HEK293 (cell line): ENCODE results near the gene NEK11.

Experiments
- CTCF ChIP-seq: fragments of 450-650 bp; formaldehyde crosslinking; IDR thresholded peaks from 2 replicates; pipeline ENCODE4 v1.5.1; 2016; ENCODE audit warnings: missing biosample characterization, missing genetic modification characterization
- PRDM6 ChIP-seq: fragments of 450-650 bp; formaldehyde crosslinking; IDR thresholded peaks from 2 replicates; pipeline ENCODE4 v1.5.1; 2017; ENCODE audit warnings: missing biosample characterization, missing genetic modification characterization
- SETDB1 ChIP-seq: IDR thresholded peaks from one replicate; pipeline ENCODE4 v1.6.1; 2017; ENCODE audit warnings: mild to moderate bottlenecking, low read length, moderate library complexity, mixed read lengths; ENCODE audit not compliant: insufficient read length
- ZNF175 ChIP-seq: fragments of 450-650 bp; formaldehyde crosslinking; IDR thresholded peaks from 2 replicates; pipeline ENCODE4 v1.5.1; 2016; ENCODE audit warnings: missing biosample characterization, missing genetic modification characterization
- ZNF214 ChIP-seq: fragments of 450-650 bp; formaldehyde crosslinking; IDR thresholded peaks from 2 replicates; pipeline ENCODE4 v1.5.1; 2017; ENCODE audit warnings: missing biosample characterization, mild to moderate bottlenecking, missing genetic modification characterization, borderline replicate concordance
- ZNF391 ChIP-seq: fragments of 450-650 bp; formaldehyde crosslinking; IDR thresholded peaks from 2 replicates; pipeline ENCODE4 v1.5.1; 2016; ENCODE audit warnings: low read depth, missing biosample characterization, missing genetic modification characterization, borderline replicate concordance
- ZNF704 ChIP-seq: fragments of 450-650 bp; formaldehyde crosslinking; IDR thresholded peaks from 2 replicates; pipeline ENCODE4 v1.5.1; 2016; ENCODE audit warnings: missing biosample characterization, missing genetic modification characterization

GRCh38 chr3:131224886-131225550, 198.3 kb downstream of the NEK11 start:
- TF ChIP-seq PRDM6 (tag by site-specific recombination): no peak
- no peak for TF ChIP-seq CTCF
- no peak for TF ChIP-seq ZNF214 (tag by site-specific recombination)
- no peak for TF ChIP-seq ZNF391 (tag by site-specific recombination)
- TF ChIP-seq SETDB1: no peak
- TF ChIP-seq ZNF175 (tag by site-specific recombination): no peak
- no peak for TF ChIP-seq ZNF704 (tag by site-specific recombination)
